Measurements from ENCODE around the gene PLEKHA6.

Gene PLEKHA6

DNA sequence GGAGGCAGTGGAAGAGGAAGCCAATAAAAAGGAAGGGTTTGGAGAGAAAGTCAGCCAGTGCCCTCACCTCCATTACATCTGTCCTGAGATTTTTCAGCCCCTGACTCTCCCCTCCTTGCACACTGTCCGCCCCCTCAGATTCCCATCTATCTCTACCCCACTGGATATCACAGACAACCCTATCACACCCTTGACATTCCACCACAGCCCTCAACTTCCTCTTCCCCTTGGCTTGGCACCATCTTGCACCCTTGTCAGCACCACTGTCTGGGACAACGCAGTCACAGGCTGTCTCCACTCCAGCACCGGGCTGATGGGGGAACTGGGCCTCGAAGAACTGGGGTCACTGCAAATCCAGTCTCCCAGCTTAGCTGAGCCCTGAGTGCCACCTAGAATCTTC, 14.2 kb upstream of the PLEKHA6 start:
- TF ChIP-seq ZFP30 (CRISPR knock-in tag; IDR thresholded peaks at IDR 0.05) (no peak), SNAI2 (CRISPR knock-in tag; IDR thresholded peaks at IDR 0.05) (no peak)
- ATAC-seq = no peak

DNA sequence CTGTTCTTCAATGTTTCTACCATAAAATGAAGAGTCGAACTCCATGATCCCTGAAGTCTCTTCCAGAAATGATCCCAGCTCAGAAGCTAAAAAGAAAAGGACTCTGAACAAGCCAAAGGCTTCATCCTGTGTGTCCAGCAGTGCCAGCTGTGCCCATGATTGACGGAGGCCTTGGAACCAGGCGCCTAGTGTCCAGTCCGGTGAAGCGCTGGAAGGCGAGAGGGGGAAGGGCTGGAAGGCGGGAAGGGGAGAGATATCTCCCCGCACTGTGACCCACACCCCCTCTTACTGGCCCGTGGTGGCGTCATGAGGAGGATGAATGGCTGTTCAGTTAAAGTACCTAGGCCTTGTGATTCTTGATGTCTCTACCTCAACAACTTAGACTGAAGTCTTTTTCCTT, 10.4 kb upstream of the PLEKHA6 start:
- TF ChIP-seq ZNF565 (CRISPR knock-in tag; conservative IDR thresholded peaks at IDR 0.05; ENCODE audit: low read depth) (no peak), GLIS3 (CRISPR knock-in tag; IDR thresholded peaks at IDR 0.05) (no peak), TOX (CRISPR knock-in tag; IDR thresholded peaks at IDR 0.05; ENCODE audit: borderline replicate concordance) (no peak), ZC3H10 (CRISPR knock-in tag; IDR thresholded peaks at IDR 0.05) (no peak), ZNF8 (CRISPR knock-in tag; IDR thresholded peaks at IDR 0.05) (no peak), ZFP30 (CRISPR knock-in tag; IDR thresholded peaks at IDR 0.05) (no peak), PPARA (CRISPR knock-in tag; IDR thresholded peaks at IDR 0.05; ENCODE audit: borderline replicate concordance) (no peak), ARNTL (CRISPR knock-in tag; IDR thresholded peaks at IDR 0.05; ENCODE audit: borderline replicate concordance, low read depth) (no peak), CSDC2 (CRISPR knock-in tag; IDR thresholded peaks at IDR 0.05) (no peak)
- TF ChIP-seq, protein P1, sequence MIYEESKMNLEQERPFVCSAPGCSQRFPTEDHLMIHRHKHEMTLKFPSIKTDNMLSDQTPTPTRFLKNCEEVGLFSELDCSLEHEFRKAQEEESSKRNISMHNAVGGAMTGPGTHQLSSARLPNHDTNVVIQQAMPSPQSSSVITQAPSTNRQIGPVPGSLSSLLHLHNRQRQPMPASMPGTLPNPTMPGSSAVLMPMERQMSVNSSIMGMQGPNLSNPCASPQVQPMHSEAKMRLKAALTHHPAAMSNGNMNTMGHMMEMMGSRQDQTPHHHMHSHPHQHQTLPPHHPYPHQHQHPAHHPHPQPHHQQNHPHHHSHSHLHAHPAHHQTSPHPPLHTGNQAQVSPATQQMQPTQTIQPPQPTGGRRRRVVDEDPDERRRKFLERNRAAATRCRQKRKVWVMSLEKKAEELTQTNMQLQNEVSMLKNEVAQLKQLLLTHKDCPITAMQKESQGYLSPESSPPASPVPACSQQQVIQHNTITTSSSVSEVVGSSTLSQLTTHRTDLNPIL (CRISPR knock-in tag; IDR thresholded peaks at IDR 0.05; ENCODE audit: low read depth) = no peak
- TF ChIP-seq, protein P2, sequence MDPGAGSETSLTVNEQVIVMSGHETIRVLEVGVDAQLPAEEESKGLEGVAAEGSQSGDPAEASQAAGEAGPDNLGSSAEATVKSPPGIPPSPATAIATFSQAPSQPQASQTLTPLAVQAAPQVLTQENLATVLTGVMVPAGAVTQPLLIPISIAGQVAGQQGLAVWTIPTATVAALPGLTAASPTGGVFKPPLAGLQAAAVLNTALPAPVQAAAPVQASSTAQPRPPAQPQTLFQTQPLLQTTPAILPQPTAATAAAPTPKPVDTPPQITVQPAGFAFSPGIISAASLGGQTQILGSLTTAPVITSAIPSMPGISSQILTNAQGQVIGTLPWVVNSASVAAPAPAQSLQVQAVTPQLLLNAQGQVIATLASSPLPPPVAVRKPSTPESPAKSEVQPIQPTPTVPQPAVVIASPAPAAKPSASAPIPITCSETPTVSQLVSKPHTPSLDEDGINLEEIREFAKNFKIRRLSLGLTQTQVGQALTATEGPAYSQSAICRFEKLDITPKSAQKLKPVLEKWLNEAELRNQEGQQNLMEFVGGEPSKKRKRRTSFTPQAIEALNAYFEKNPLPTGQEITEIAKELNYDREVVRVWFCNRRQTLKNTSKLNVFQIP (CRISPR knock-in tag; IDR thresholded peaks at IDR 0.05; ENCODE audit: borderline replicate concordance, low read depth) = no peak
- TF ChIP-seq, protein P3, sequence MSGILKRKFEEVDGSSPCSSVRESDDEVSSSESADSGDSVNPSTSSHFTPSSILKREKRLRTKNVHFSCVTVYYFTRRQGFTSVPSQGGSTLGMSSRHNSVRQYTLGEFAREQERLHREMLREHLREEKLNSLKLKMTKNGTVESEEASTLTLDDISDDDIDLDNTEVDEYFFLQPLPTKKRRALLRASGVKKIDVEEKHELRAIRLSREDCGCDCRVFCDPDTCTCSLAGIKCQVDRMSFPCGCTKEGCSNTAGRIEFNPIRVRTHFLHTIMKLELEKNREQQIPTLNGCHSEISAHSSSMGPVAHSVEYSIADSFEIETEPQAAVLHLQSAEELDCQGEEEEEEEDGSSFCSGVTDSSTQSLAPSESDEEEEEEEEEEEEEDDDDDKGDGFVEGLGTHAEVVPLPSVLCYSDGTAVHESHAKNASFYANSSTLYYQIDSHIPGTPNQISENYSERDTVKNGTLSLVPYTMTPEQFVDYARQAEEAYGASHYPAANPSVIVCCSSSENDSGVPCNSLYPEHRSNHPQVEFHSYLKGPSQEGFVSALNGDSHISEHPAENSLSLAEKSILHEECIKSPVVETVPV (CRISPR knock-in tag; IDR thresholded peaks at IDR 0.05) = no peak
- TF ChIP-seq, protein P4, sequence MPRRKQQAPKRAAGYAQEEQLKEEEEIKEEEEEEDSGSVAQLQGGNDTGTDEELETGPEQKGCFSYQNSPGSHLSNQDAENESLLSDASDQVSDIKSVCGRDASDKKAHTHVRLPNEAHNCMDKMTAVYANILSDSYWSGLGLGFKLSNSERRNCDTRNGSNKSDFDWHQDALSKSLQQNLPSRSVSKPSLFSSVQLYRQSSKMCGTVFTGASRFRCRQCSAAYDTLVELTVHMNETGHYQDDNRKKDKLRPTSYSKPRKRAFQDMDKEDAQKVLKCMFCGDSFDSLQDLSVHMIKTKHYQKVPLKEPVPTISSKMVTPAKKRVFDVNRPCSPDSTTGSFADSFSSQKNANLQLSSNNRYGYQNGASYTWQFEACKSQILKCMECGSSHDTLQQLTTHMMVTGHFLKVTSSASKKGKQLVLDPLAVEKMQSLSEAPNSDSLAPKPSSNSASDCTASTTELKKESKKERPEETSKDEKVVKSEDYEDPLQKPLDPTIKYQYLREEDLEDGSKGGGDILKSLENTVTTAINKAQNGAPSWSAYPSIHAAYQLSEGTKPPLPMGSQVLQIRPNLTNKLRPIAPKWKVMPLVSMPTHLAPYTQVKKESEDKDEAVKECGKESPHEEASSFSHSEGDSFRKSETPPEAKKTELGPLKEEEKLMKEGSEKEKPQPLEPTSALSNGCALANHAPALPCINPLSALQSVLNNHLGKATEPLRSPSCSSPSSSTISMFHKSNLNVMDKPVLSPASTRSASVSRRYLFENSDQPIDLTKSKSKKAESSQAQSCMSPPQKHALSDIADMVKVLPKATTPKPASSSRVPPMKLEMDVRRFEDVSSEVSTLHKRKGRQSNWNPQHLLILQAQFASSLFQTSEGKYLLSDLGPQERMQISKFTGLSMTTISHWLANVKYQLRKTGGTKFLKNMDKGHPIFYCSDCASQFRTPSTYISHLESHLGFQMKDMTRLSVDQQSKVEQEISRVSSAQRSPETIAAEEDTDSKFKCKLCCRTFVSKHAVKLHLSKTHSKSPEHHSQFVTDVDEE (CRISPR knock-in tag; IDR thresholded peaks at IDR 0.05) = no peak
- ATAC-seq = no peak

DNA sequence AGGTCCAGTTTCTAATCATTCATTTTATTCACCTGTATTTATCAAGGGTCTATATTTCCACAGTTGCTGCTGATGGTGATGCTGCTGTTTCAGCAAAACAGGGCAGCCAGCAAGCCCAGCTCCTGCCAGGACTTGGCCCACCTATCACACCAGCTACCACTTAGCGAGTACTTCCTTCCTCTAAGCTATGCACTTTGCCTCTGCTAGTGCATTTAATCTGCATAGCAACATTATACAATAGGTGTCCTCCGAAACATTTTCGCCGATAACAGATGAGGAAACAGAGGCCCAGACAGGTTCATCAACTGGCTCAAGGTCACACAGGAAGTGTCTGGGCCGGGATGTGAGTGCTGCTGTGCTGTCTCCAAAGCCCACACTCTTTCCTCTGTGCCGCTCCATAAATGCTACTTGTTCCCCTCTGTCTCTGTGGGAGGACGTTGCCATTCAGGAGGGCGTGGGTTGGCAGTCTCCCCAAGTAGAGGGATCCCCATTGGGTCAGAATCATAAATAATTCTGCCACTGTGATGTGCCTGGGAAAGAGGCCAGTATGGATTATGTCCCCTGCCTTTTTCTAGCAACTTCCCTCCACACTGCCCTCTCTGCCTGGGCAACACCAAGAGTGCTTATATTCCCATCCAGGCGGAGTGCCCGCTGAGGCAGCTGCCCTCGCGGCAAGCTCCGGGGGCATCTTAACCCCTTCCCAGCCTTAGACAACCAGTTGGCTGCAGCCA, 9.4 kb upstream of the PLEKHA6 start:
- no peak for ATAC-seq
- TF ChIP-seq ZNF565 (CRISPR knock-in tag; conservative IDR thresholded peaks at IDR 0.05; ENCODE audit: low read depth) (no peak), ISL1 (CRISPR knock-in tag; IDR thresholded peaks at IDR 0.05) (no peak), PPARA (CRISPR knock-in tag; IDR thresholded peaks at IDR 0.05; ENCODE audit: borderline replicate concordance) (no peak), ZFP3 (CRISPR knock-in tag; IDR thresholded peaks at IDR 0.05) (no peak), SNAI2 (CRISPR knock-in tag; IDR thresholded peaks at IDR 0.05) (no peak), GLIS3 (CRISPR knock-in tag; IDR thresholded peaks at IDR 0.05) (no peak), ARNTL (CRISPR knock-in tag; IDR thresholded peaks at IDR 0.05; ENCODE audit: borderline replicate concordance, low read depth) (no peak), RARB (CRISPR knock-in tag; IDR thresholded peaks at IDR 0.05) (no peak), ZC3H10 (CRISPR knock-in tag; IDR thresholded peaks at IDR 0.05) (no peak), ESRRG (CRISPR knock-in tag; IDR thresholded peaks at IDR 0.05) (no peak), CSDC2 (CRISPR knock-in tag; IDR thresholded peaks at IDR 0.05) (no peak), ZFP30 (CRISPR knock-in tag; IDR thresholded peaks at IDR 0.05) (no peak), ZNF70 (CRISPR knock-in tag; IDR thresholded peaks at IDR 0.05) (no peak), BACH2 (CRISPR knock-in tag; IDR thresholded peaks at IDR 0.05; ENCODE audit: borderline replicate concordance) (no peak)
- TF ChIP-seq, protein P4 (CRISPR knock-in tag; IDR thresholded peaks at IDR 0.05) = no peak
- TF ChIP-seq, protein P1 (CRISPR knock-in tag; IDR thresholded peaks at IDR 0.05; ENCODE audit: low read depth) = no peak
- TF ChIP-seq, protein P3 (CRISPR knock-in tag; IDR thresholded peaks at IDR 0.05) = no peak
- TF ChIP-seq, protein P5, sequence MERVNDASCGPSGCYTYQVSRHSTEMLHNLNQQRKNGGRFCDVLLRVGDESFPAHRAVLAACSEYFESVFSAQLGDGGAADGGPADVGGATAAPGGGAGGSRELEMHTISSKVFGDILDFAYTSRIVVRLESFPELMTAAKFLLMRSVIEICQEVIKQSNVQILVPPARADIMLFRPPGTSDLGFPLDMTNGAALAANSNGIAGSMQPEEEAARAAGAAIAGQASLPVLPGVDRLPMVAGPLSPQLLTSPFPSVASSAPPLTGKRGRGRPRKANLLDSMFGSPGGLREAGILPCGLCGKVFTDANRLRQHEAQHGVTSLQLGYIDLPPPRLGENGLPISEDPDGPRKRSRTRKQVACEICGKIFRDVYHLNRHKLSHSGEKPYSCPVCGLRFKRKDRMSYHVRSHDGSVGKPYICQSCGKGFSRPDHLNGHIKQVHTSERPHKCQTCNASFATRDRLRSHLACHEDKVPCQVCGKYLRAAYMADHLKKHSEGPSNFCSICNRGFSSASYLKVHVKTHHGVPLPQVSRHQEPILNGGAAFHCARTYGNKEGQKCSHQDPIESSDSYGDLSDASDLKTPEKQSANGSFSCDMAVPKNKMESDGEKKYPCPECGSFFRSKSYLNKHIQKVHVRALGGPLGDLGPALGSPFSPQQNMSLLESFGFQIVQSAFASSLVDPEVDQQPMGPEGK (CRISPR knock-in tag; IDR thresholded peaks at IDR 0.05; ENCODE audit: borderline replicate concordance) = no peak
